ENCODE data around the gene STIP1. TPM values are rescaled to one million over a fixed set of nuclear protein-coding genes. Genes with fewer than 3 reads are reported as not detected.
A peak's percentile ranks its signal among the peaks of the same experiment; 100 is the strongest.

The STIP1 gene
- total and polyA plus RNA-seq, 2 of the 4 experiments (the other 2 are of a cell fraction): 201 to 489 TPM

- peak; percentile 12; the same call in 1 of the 2 replicates for TF ChIP-seq CTCF (conservative IDR thresholded peaks at IDR 0.05; ENCODE audit: low read depth, low read length)
Observed at GRCh38 chr11:64225608-64226506, 39.9 kb downstream of the STIP1 start, which contains the start of the genes NUDT22 and TRPT1 (continued).
